ENCODE results near the gene FAIM2.
"Not testable (repeated sequence)": the region's sequence is repeated elsewhere in the genome, so short reads cannot be mapped to it uniquely, and the experiment has no call there.

The FAIM2 gene

DNA sequence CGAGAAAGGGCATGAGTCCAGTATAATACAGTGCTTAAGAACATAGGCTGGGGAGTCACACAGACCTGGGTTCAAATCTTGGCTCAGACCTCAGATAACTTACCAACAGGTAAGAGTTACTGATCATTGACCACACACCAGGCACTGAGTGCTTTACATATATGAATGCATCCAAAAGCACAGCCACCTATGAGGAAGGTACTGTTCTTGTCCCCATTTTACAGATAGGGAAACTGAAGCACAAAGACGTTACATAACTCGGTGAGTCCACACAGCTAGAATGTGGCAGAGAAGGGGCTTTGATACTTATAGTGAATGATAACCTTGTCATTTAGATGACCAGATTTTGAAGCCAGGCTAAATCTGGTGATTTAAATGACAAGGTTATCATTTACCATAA is 27.6 kb downstream of the FAIM2 start:
- H3K4me3 ChIP-seq (ENCODE audit: low read depth, low read length), result no peak overlapping the region
- TF ChIP-seq, protein P1, sequence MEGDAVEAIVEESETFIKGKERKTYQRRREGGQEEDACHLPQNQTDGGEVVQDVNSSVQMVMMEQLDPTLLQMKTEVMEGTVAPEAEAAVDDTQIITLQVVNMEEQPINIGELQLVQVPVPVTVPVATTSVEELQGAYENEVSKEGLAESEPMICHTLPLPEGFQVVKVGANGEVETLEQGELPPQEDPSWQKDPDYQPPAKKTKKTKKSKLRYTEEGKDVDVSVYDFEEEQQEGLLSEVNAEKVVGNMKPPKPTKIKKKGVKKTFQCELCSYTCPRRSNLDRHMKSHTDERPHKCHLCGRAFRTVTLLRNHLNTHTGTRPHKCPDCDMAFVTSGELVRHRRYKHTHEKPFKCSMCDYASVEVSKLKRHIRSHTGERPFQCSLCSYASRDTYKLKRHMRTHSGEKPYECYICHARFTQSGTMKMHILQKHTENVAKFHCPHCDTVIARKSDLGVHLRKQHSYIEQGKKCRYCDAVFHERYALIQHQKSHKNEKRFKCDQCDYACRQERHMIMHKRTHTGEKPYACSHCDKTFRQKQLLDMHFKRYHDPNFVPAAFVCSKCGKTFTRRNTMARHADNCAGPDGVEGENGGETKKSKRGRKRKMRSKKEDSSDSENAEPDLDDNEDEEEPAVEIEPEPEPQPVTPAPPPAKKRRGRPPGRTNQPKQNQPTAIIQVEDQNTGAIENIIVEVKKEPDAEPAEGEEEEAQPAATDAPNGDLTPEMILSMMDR (IDR thresholded peaks at IDR 0.05; ENCODE audit: borderline replicate concordance, insufficient read depth, low read depth, low read length), result no peak

DNA sequence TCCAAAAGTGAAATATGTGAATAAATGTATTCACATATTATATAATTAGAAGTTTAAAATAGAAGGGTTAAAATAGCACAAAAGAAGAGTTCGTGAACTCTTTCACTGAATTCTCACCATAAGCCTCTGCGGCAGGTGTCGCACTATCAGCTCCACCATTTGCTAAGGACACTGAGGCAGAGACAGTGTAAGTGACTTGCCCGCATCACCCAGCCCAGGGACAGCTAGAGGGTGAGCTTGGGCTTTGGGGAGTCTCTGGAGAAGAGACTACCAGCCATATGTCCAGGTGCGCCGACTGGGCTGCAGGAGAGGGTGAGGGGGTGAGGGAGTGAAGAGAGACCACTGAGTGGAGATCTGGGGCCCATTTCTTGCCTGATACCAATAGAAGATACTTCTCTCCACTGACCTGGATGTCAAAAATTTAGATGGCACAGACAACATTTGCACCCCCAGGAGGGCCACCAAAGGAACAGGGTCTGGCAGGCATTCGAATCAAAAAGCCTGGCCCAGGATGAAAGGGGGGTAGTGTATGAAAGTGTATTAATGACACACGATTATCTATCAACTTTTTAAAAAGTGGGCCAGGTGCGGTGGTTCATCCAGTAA is 28.5 kb downstream of the FAIM2 start:
- TF ChIP-seq, protein P1 (IDR thresholded peaks at IDR 0.05; ENCODE audit: borderline replicate concordance, insufficient read depth, low read depth, low read length), result no peak
- H3K4me3 ChIP-seq (ENCODE audit: low read depth, low read length), result no peak overlapping the region

DNA sequence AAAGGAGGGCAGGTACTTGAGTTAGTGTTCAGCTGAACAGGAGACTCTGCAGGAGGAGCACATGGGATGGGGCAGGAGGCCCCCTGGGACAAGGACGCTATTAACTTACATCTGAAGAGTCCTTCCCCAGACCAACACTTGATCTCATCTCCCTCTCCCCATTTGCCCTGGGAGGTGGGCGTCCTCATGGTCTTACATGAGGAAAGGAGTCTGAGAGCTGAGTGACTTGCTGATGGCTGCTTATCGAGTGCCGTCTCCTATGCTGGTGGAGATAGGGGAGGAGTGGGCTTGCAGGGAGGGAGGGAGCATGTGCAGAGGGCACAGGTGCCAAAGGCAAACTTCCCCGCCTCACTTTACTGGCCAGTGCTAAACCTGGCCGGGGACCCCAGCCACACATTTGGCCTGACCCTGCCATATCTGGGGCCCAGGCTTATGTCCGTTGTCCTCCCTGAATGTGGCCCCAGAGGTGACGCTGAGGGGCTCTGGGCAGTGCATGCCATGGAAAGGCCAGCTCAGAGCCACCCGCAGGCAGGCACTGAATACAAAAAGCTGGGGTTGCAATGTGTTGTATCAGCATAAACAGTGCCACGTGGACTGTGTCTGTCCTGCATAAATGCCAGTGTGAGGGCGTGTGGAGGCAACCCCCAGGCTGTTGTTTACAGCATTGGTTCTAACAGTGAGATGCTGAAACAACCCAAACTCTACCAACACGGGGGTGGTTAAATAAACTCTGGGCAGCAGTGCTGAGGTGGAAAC is 29.4 kb downstream of the FAIM2 start:
- no peak overlapping the region for H3K4me3 ChIP-seq (ENCODE audit: low read depth, low read length)
- TF ChIP-seq, protein P1 (IDR thresholded peaks at IDR 0.05; ENCODE audit: borderline replicate concordance, insufficient read depth, low read depth, low read length), result no peak

DNA sequence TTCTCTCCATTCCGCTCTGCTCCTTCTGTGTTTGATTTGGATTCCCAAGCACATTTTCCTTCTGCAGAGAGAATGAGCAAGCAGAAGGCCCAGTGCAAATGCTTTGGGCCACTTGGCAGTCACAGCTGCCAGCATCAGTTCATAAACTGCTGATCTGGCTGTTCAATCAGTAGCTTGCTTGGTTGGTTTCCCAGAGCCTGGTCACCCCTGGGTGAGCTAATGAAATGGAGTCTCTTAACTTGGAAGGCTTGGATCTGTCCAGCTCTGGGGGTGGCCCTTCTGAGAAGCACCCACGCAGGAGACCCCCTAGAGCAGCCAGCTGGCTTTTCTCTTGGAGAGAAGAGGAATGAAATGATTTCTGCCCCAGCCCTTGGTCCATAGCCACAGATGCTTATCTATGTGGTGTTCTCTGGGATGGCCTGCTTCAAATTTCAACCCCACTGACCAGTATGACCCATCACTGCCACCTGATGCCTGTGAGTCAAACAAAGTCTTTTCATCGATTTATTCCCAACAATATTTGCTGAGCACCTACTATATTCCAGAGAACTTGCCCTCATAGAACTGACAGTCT is 30.3 kb downstream of the FAIM2 start:
- no peak overlapping the region for H3K4me3 ChIP-seq (ENCODE audit: low read depth, low read length)
- TF ChIP-seq, protein P1 (IDR thresholded peaks at IDR 0.05; ENCODE audit: borderline replicate concordance, insufficient read depth, low read depth, low read length), result no peak

DNA sequence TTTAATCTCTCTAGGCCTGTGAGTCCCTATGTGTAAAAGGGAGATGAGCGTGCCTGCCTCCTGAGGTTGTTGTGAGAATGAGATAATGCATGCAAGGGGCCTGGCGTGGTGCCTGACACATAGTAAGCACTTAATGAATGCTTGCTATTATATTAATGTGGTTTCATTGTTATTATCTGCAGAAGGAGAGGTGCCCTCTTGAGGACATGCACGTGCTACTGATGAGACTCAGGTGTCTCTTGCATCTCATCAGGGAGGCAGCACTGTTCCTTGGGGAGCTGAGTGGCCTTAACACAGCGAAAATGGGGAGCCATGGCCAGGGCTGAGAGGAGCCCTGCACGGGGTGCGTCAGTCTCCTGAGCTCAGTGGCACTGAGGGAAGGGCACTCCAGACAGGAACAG is 30.9 kb downstream of the FAIM2 start:
- TF ChIP-seq, protein P1 (IDR thresholded peaks at IDR 0.05; ENCODE audit: borderline replicate concordance, insufficient read depth, low read depth, low read length), result no peak
- no peak overlapping the region for H3K4me3 ChIP-seq (ENCODE audit: low read depth, low read length)

DNA sequence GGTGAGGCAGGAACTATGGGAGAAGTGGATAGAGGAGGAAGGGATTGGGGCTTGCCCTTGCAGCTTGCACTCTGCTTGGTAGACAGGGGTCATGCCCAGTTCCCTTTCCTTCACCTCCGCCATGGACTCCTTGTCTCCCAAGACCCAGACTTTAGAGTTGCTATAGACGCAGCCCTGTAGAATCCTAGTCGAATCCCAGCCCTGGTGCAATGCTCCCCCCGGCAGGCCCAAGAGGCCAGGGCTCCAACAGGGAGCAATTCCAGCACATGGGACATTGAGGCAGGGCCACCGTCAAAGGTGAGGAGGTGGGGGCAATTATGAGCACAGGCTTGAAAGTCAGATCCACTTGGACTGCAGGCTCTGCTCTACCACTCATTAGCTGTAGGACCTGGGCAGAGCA is 31.3 kb downstream of the FAIM2 start:
- TF ChIP-seq, protein P1 (IDR thresholded peaks at IDR 0.05; ENCODE audit: borderline replicate concordance, insufficient read depth, low read depth, low read length), result no peak

DNA sequence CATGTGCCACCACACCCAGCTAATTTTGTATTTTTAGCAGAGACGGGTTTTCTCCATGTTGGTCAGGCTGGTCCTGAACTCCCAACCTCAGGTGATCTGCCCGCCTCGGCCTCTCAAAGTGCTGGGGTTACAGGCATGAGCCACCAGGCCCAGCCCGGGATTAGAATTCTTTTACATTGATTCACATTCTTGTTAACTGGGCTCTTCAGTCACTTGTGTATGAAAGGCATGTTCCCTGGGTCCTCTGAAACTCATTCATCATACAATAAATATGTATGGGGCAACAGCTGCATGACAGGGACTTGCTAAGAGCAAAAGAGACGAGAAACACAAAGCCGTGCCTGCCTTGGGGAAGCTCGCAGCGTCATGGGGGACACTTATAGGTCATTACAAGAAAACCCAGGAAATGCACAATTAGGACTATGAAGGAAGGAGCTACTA is 31.9 kb downstream of the FAIM2 start:
- not testable (repeated sequence) for H3K4me3 ChIP-seq (ENCODE audit: low read depth, low read length)

More for the DNA sequence above, 31.3 kb downstream of the FAIM2 start:
- H3K4me3 ChIP-seq (ENCODE audit: low read depth, low read length), result no peak overlapping the region

Measured in GM12875 (cell line).